ENCODE measurements around the gene CNTN1.

The CNTN1 gene

GRCh38 chr12:40829738-40830144 lies 137.5 kb downstream of the CNTN1 start:
- Histone ChIP-seq H3K27ac (ENCODE audit: low read depth, low read length) (no peak overlapping the region), H3K36me3 (ENCODE audit: control insufficient read depth in 5 of 5, insufficient read depth in 5 of 5, low read length in 5 of 5) (no peaks in the 10 kb centered on the region)

GRCh38 chr12:40831916-40832315 lies 139.7 kb downstream of the CNTN1 start:
- H3K4me3 ChIP-seq (ENCODE audit: low read depth in 1 of 5, low read length in 5 of 5) = no peak overlapping the region
- H3K27ac ChIP-seq (ENCODE audit: low read depth, low read length) = no peak overlapping the region
- no peak overlapping the region for H3K9ac ChIP-seq (ENCODE audit: low read length in 5 of 5)
- H3K4me1 ChIP-seq (ENCODE audit: control insufficient read depth in 5 of 5, insufficient read depth in 5 of 5, low read length in 5 of 5) = no peaks in the 10 kb centered on the region
- no peaks in the 10 kb centered on the region for H3K36me3 ChIP-seq (ENCODE audit: control insufficient read depth in 5 of 5, insufficient read depth in 5 of 5, low read length in 5 of 5)
- peaks cover 0 to 5% (median 0%) of the 10 kb centered on the region in 5 donors for H3K27me3 ChIP-seq (ENCODE audit: control insufficient read depth in 5 of 5, insufficient read depth in 4 of 5, low read length in 5 of 5)
- no peaks in the 10 kb centered on the region for H3K9me3 ChIP-seq (ENCODE audit: control insufficient read depth in 5 of 5, low read length in 5 of 5)

More at GRCh38 chr12:40829738-40830144, 137.5 kb downstream of the CNTN1 start:
- Histone ChIP-seq H3K27me3 (ENCODE audit: control insufficient read depth in 5 of 5, insufficient read depth in 4 of 5, low read length in 5 of 5) (peaks cover 0 to 5% (median 0%) of the 10 kb centered on the region in 5 donors), H3K9me3 (ENCODE audit: control insufficient read depth in 5 of 5, low read length in 5 of 5) (no peaks in the 10 kb centered on the region), H3K4me3 (ENCODE audit: low read depth in 1 of 5, low read length in 5 of 5) (no peak overlapping the region), H3K4me1 (ENCODE audit: control insufficient read depth in 5 of 5, insufficient read depth in 5 of 5, low read length in 5 of 5) (no peaks in the 10 kb centered on the region), H3K9ac (ENCODE audit: low read length in 5 of 5) (no peak overlapping the region)

GRCh38 chr12:40832668-40833067 lies 140.4 kb downstream of the CNTN1 start:
- no peak overlapping the region for H3K9ac ChIP-seq (ENCODE audit: low read length in 5 of 5)
- H3K4me1 ChIP-seq (ENCODE audit: control insufficient read depth in 5 of 5, insufficient read depth in 5 of 5, low read length in 5 of 5) = no peaks in the 10 kb centered on the region
- no peaks in the 10 kb centered on the region for H3K36me3 ChIP-seq (ENCODE audit: control insufficient read depth in 5 of 5, insufficient read depth in 5 of 5, low read length in 5 of 5)
- H3K4me3 ChIP-seq (ENCODE audit: low read depth in 1 of 5, low read length in 5 of 5) = no peak overlapping the region
- peaks cover 0 to 3% (median 2%) of the 10 kb centered on the region in 5 donors for H3K9me3 ChIP-seq (ENCODE audit: control insufficient read depth in 5 of 5, low read length in 5 of 5)
- H3K27me3 ChIP-seq (ENCODE audit: control insufficient read depth in 5 of 5, insufficient read depth in 4 of 5, low read length in 5 of 5) = peaks cover 0 to 5% (median 0%) of the 10 kb centered on the region in 5 donors
- H3K27ac ChIP-seq (ENCODE audit: low read depth, low read length) = no peak overlapping the region

- Histone ChIP-seq H3K4me1 (ENCODE audit: control insufficient read depth in 5 of 5, insufficient read depth in 5 of 5, low read length in 5 of 5) (no peaks in the 10 kb centered on the region), H3K4me3 (ENCODE audit: low read depth in 1 of 5, low read length in 5 of 5) (no peak overlapping the region), H3K27me3 (ENCODE audit: control insufficient read depth in 5 of 5, insufficient read depth in 4 of 5, low read length in 5 of 5) (no peaks in the 10 kb centered on the region), H3K27ac (ENCODE audit: low read depth, low read length) (no peak overlapping the region), H3K9me3 (ENCODE audit: control insufficient read depth in 5 of 5, low read length in 5 of 5) (peaks cover 0 to 7% (median 3%) of the 10 kb centered on the region in 5 donors), H3K9ac (ENCODE audit: low read length in 5 of 5) (no peak overlapping the region), H3K36me3 (ENCODE audit: control insufficient read depth in 5 of 5, insufficient read depth in 5 of 5, low read length in 5 of 5) (no peaks in the 10 kb centered on the region)
Observed at GRCh38 chr12:40833818-40834217, 141.6 kb downstream of the CNTN1 start.

- no peaks in the 10 kb centered on the region for H3K27me3 ChIP-seq (ENCODE audit: control insufficient read depth in 5 of 5, insufficient read depth in 4 of 5, low read length in 5 of 5)
- no peak overlapping the region for H3K27ac ChIP-seq (ENCODE audit: low read depth, low read length)
- H3K4me3 ChIP-seq (ENCODE audit: low read depth in 1 of 5, low read length in 5 of 5) = no peak overlapping the region
- H3K4me1 ChIP-seq (ENCODE audit: control insufficient read depth in 5 of 5, insufficient read depth in 5 of 5, low read length in 5 of 5) = no peaks in the 10 kb centered on the region
- no peaks in the 10 kb centered on the region for H3K36me3 ChIP-seq (ENCODE audit: control insufficient read depth in 5 of 5, insufficient read depth in 5 of 5, low read length in 5 of 5)
- peaks cover 0 to 7% (median 3%) of the 10 kb centered on the region in 5 donors for H3K9me3 ChIP-seq (ENCODE audit: control insufficient read depth in 5 of 5, low read length in 5 of 5)
- H3K9ac ChIP-seq (ENCODE audit: low read length in 5 of 5) = no peak overlapping the region
Observed at GRCh38 chr12:40834321-40834720, 142.1 kb downstream of the CNTN1 start.

GRCh38 chr12:40837891-40838429 lies 145.7 kb downstream of the CNTN1 start:
- Histone ChIP-seq H3K9ac (ENCODE audit: low read length in 5 of 5) (no peak overlapping the region), H3K27ac (ENCODE audit: low read depth, low read length) (no peak overlapping the region), H3K9me3 (ENCODE audit: control insufficient read depth in 5 of 5, low read length in 5 of 5) (peaks cover 0 to 9% (median 3%) of the 10 kb centered on the region in 5 donors), H3K4me3 (ENCODE audit: low read depth in 1 of 5, low read length in 5 of 5) (no peak overlapping the region), H3K4me1 (ENCODE audit: control insufficient read depth in 5 of 5, insufficient read depth in 5 of 5, low read length in 5 of 5) (no peaks in the 10 kb centered on the region), H3K27me3 (ENCODE audit: control insufficient read depth in 5 of 5, insufficient read depth in 4 of 5, low read length in 5 of 5) (no peaks in the 10 kb centered on the region), H3K36me3 (ENCODE audit: control insufficient read depth in 5 of 5, insufficient read depth in 5 of 5, low read length in 5 of 5) (no peaks in the 10 kb centered on the region)

GRCh38 chr12:40843495-40843894 lies 151.3 kb downstream of the CNTN1 start:
- H3K27me3 ChIP-seq (ENCODE audit: control insufficient read depth in 5 of 5, insufficient read depth in 4 of 5, low read length in 5 of 5) = no peaks in the 10 kb centered on the region
- no peaks in the 10 kb centered on the region for H3K4me1 ChIP-seq (ENCODE audit: control insufficient read depth in 5 of 5, insufficient read depth in 5 of 5, low read length in 5 of 5)

GRCh38 chr12:40853221-40853620 lies 161.0 kb downstream of the CNTN1 start:
- H3K9me3 ChIP-seq (ENCODE audit: control insufficient read depth in 5 of 5, low read length in 5 of 5) = no peaks in the 10 kb centered on the region
- H3K4me1 ChIP-seq (ENCODE audit: control insufficient read depth in 5 of 5, insufficient read depth in 5 of 5, low read length in 5 of 5) = no peaks in the 10 kb centered on the region
- H3K27ac ChIP-seq (ENCODE audit: low read depth, low read length) = no peak overlapping the region
- H3K9ac ChIP-seq (ENCODE audit: low read length in 5 of 5) = no peak overlapping the region
- no peaks in the 10 kb centered on the region for H3K36me3 ChIP-seq (ENCODE audit: control insufficient read depth in 5 of 5, insufficient read depth in 5 of 5, low read length in 5 of 5)
- no peak overlapping the region for H3K4me3 ChIP-seq (ENCODE audit: low read depth in 1 of 5, low read length in 5 of 5)
- H3K27me3 ChIP-seq (ENCODE audit: control insufficient read depth in 5 of 5, insufficient read depth in 4 of 5, low read length in 5 of 5) = no peaks in the 10 kb centered on the region

More at GRCh38 chr12:40843495-40843894, 151.3 kb downstream of the CNTN1 start:
- Histone ChIP-seq H3K36me3 (ENCODE audit: control insufficient read depth in 5 of 5, insufficient read depth in 5 of 5, low read length in 5 of 5) (no peaks in the 10 kb centered on the region), H3K4me3 (ENCODE audit: low read depth in 1 of 5, low read length in 5 of 5) (no peak overlapping the region), H3K27ac (ENCODE audit: low read depth, low read length) (no peak overlapping the region), H3K9me3 (ENCODE audit: control insufficient read depth in 5 of 5, low read length in 5 of 5) (peaks cover 0 to 4% (median 0%) of the 10 kb centered on the region in 5 donors), H3K9ac (ENCODE audit: low read length in 5 of 5) (no peak overlapping the region)

- Histone ChIP-seq H3K27me3 (ENCODE audit: control insufficient read depth in 5 of 5, insufficient read depth in 4 of 5, low read length in 5 of 5) (no peaks in the 10 kb centered on the region), H3K4me1 (ENCODE audit: control insufficient read depth in 5 of 5, insufficient read depth in 5 of 5, low read length in 5 of 5) (no peaks in the 10 kb centered on the region), H3K9me3 (ENCODE audit: control insufficient read depth in 5 of 5, low read length in 5 of 5) (no peaks in the 10 kb centered on the region), H3K27ac (ENCODE audit: low read depth, low read length) (no peak overlapping the region), H3K4me3 (ENCODE audit: low read depth in 1 of 5, low read length in 5 of 5) (no peak overlapping the region), H3K9ac (ENCODE audit: low read length in 5 of 5) (no peak overlapping the region), H3K36me3 (ENCODE audit: control insufficient read depth in 5 of 5, insufficient read depth in 5 of 5, low read length in 5 of 5) (no peaks in the 10 kb centered on the region)
Observed at GRCh38 chr12:40854604-40855003, 162.4 kb downstream of the CNTN1 start.

GRCh38 chr12:40864891-40865290 lies 172.7 kb downstream of the CNTN1 start:
- no peak overlapping the region for H3K9ac ChIP-seq (ENCODE audit: low read length in 5 of 5)
- no peak overlapping the region for H3K27ac ChIP-seq (ENCODE audit: low read depth, low read length)
- H3K4me1 ChIP-seq (ENCODE audit: control insufficient read depth in 5 of 5, insufficient read depth in 5 of 5, low read length in 5 of 5) = no peaks in the 10 kb centered on the region
- no peaks in the 10 kb centered on the region for H3K27me3 ChIP-seq (ENCODE audit: control insufficient read depth in 5 of 5, insufficient read depth in 4 of 5, low read length in 5 of 5)
- no peaks in the 10 kb centered on the region for H3K9me3 ChIP-seq (ENCODE audit: control insufficient read depth in 5 of 5, low read length in 5 of 5)
- no peak overlapping the region for H3K4me3 ChIP-seq (ENCODE audit: low read depth in 1 of 5, low read length in 5 of 5)
- H3K36me3 ChIP-seq (ENCODE audit: control insufficient read depth in 5 of 5, insufficient read depth in 5 of 5, low read length in 5 of 5) = no peaks in the 10 kb centered on the region
